Stomach (tissue), 4 donors: ENCODE results near the gene SART1.

Experiments used
- CTCF ChIP-seq, 7 experiments: fragments of 450-650 bp in 4 of 7; fragments of 200-600 bp in 3 of 7; sonication (generic) in 3 of 7; IDR thresholded peaks; one replicate each; pipeline ENCODE4 v1.5.1; 2016 to 2019; ENCODE audit warnings: antibody characterized with exemption in 7 of 7, control low read depth in 2 of 7, mild to moderate bottlenecking in 1 of 7
- EP300 ChIP-seq: sonication (generic); formaldehyde crosslinking; IDR thresholded peaks from one replicate; pipeline ENCODE4 v1.6.1; 2017; ENCODE audit warnings: antibody characterized with exemption
- POLR2A ChIP-seq, 4 donors: fragments of 450-650 bp; IDR thresholded peaks; one replicate each; pipeline ENCODE4 v1.6.1; 2016; ENCODE audit warnings: antibody characterized with exemption in 4 of 4, control low read depth in 2 of 4, mild to moderate bottlenecking in 1 of 4, moderate library complexity in 1 of 4
- POLR2AphosphoS5 ChIP-seq, 3 donors: sonication (generic); formaldehyde crosslinking; IDR thresholded peaks; one replicate each; pipeline ENCODE4 v1.6.1; 2016; ENCODE audit warnings: antibody characterized with exemption in 3 of 3

GRCh38 chr11:65972116-65972515 is 10.6 kb downstream of the SART1 start:
- TF ChIP-seq CTCF (IDR thresholded peaks at IDR 0.05) (no peak), POLR2A (IDR thresholded peaks at IDR 0.05) (no peak), EP300 (no peak), POLR2AphosphoS5 (IDR thresholded peaks at IDR 0.05) (no peak)
